Measurements from ENCODE around the gene KLRG1. TPM values are rescaled to one million over a fixed set of nuclear protein-coding genes. Genes with fewer than 3 reads are reported as not detected.

The KLRG1 gene
- total RNA-seq, 1 donor from 2014 or later = 0.84 TPM

- Mint-ChIP-seq H3K9me3 (peaks cover 14% of the 10 kb centered on the region), H3K36me3 (ENCODE audit: low read depth) (peaks cover 37% of the 10 kb centered on the region), H3K27ac (no peak overlapping the region), H3K4me3 (no peak overlapping the region), H3K4me1 (peaks cover 26% of the 10 kb centered on the region), H3K27me3 (no peaks in the 10 kb centered on the region)
- intact Hi-C loops (cut with micrococcal nuclease) = no loop called here
- DNase-seq = no peak
Measured at GRCh38 chr12:8956772-8957171, 32.6 kb upstream of the KLRG1 start.

GRCh38 chr12:8957561-8957960, 31.8 kb upstream of the KLRG1 start:
- DNase-seq = no peak
- intact Hi-C loops (cut with micrococcal nuclease) = no loop called here
- H3K27ac Mint-ChIP-seq = no peak overlapping the region
- no peak overlapping the region for H3K4me3 Mint-ChIP-seq
- peaks cover 22% of the 10 kb centered on the region for H3K4me1 Mint-ChIP-seq
- peaks cover 18% of the 10 kb centered on the region for H3K9me3 Mint-ChIP-seq
- no peaks in the 10 kb centered on the region for H3K27me3 Mint-ChIP-seq
- H3K36me3 Mint-ChIP-seq (ENCODE audit: low read depth) = peaks cover 41% of the 10 kb centered on the region

GRCh38 chr12:8958066-8958465, 31.3 kb upstream of the KLRG1 start:
- no peak for DNase-seq
- Mint-ChIP-seq H3K27me3 (no peaks in the 10 kb centered on the region), H3K27ac (no peak overlapping the region), H3K4me3 (no peak overlapping the region), H3K36me3 (ENCODE audit: low read depth) (peaks cover 36% of the 10 kb centered on the region), H3K4me1 (peaks cover 17% of the 10 kb centered on the region), H3K9me3 (peaks cover 13% of the 10 kb centered on the region)
- intact Hi-C loops (cut with micrococcal nuclease) = no loop called here

- intact Hi-C loops (cut with micrococcal nuclease) = no loop called here
- Mint-ChIP-seq H3K27me3 (no peaks in the 10 kb centered on the region), H3K9me3 (peaks cover 15% of the 10 kb centered on the region), H3K36me3 (ENCODE audit: low read depth) (peaks cover 29% of the 10 kb centered on the region), H3K27ac (no peak overlapping the region), H3K4me1 (peaks cover 2% of the 10 kb centered on the region), H3K4me3 (no peak overlapping the region)
- no peak for DNase-seq
Measured at GRCh38 chr12:8960176-8960575, 29.2 kb upstream of the KLRG1 start.

- peaks cover 13% of the 10 kb centered on the region for H3K9me3 Mint-ChIP-seq
- no peak for DNase-seq
- peaks cover 11% of the 10 kb centered on the region for H3K36me3 Mint-ChIP-seq (ENCODE audit: low read depth)
- no peaks in the 10 kb centered on the region for H3K27me3 Mint-ChIP-seq
- no peak overlapping the region for H3K27ac Mint-ChIP-seq
- H3K4me1 Mint-ChIP-seq = no peaks in the 10 kb centered on the region
- intact Hi-C loops (cut with micrococcal nuclease) = no loop called here
- H3K4me3 Mint-ChIP-seq = no peak overlapping the region
Measured at GRCh38 chr12:8968761-8969160, 20.6 kb upstream of the KLRG1 start.

- Mint-ChIP-seq H3K4me3 (no peak overlapping the region), H3K4me1 (no peaks in the 10 kb centered on the region), H3K9me3 (peaks cover 8% of the 10 kb centered on the region), H3K27me3 (no peaks in the 10 kb centered on the region), H3K27ac (no peak overlapping the region), H3K36me3 (ENCODE audit: low read depth) (peaks cover 7% of the 10 kb centered on the region)
- DNase-seq = no peak
- intact Hi-C loops (cut with micrococcal nuclease) = no loop called here
Measured at GRCh38 chr12:8969861-8970411, 19.4 kb upstream of the KLRG1 start.

GRCh38 chr12:8970432-8970831, 18.9 kb upstream of the KLRG1 start:
- no peaks in the 10 kb centered on the region for H3K27me3 Mint-ChIP-seq
- no peak overlapping the region for H3K4me3 Mint-ChIP-seq
- no peak overlapping the region for H3K27ac Mint-ChIP-seq
- intact Hi-C loops (cut with micrococcal nuclease) = no loop called here
- H3K9me3 Mint-ChIP-seq = peaks cover 8% of the 10 kb centered on the region
- H3K4me1 Mint-ChIP-seq = no peaks in the 10 kb centered on the region
- no peak for DNase-seq
- H3K36me3 Mint-ChIP-seq (ENCODE audit: low read depth) = peaks cover 7% of the 10 kb centered on the region

GRCh38 chr12:8980137-8980536, 9.2 kb upstream of the KLRG1 start:
- H3K36me3 Mint-ChIP-seq (ENCODE audit: low read depth) = peaks cover 8% of the 10 kb centered on the region
- intact Hi-C loops (cut with micrococcal nuclease) = no loop called here
- H3K4me3 Mint-ChIP-seq = no peak overlapping the region
- H3K27me3 Mint-ChIP-seq = peaks cover 1% of the 10 kb centered on the region
- H3K4me1 Mint-ChIP-seq = no peaks in the 10 kb centered on the region
- peaks cover 3% of the 10 kb centered on the region for H3K9me3 Mint-ChIP-seq
- H3K27ac Mint-ChIP-seq = no peak overlapping the region
- no peak for DNase-seq

GRCh38 chr12:8985213-8985754, 4.1 kb upstream of the KLRG1 start:
- H3K4me3 Mint-ChIP-seq = no peak overlapping the region
- peaks cover 23% of the 10 kb centered on the region for H3K4me1 Mint-ChIP-seq
- intact Hi-C loops (cut with micrococcal nuclease) = loop anchor here (5.0 kb wide), 1 partner anchor 42 kb away; no protein-coding TSS in a partner anchor
- no peak for DNase-seq
- no peaks in the 10 kb centered on the region for H3K36me3 Mint-ChIP-seq (ENCODE audit: low read depth)
- peaks cover 5% of the 10 kb centered on the region for H3K9me3 Mint-ChIP-seq
- no peak overlapping the region for H3K27ac Mint-ChIP-seq
- H3K27me3 Mint-ChIP-seq = peaks cover 4% of the 10 kb centered on the region

- Mint-ChIP-seq H3K4me3 (no peak overlapping the region), H3K4me1 (peaks cover 26% of the 10 kb centered on the region), H3K27me3 (peaks cover 4% of the 10 kb centered on the region), H3K9me3 (peaks cover 5% of the 10 kb centered on the region), H3K27ac (no peak overlapping the region), H3K36me3 (ENCODE audit: low read depth) (no peaks in the 10 kb centered on the region)
- no peak for DNase-seq
- intact Hi-C loops (cut with micrococcal nuclease) = loop anchor here (5.0 kb wide), 1 partner anchor 40 kb away; no protein-coding TSS in a partner anchor
Measured at GRCh38 chr12:8987163-8987562, 2.2 kb upstream of the KLRG1 start.

- peaks cover 4% of the 10 kb centered on the region for H3K27me3 Mint-ChIP-seq
- peak overlapping the region; percentile 0 for H3K4me3 Mint-ChIP-seq
- peaks cover 5% of the 10 kb centered on the region for H3K9me3 Mint-ChIP-seq
- H3K4me1 Mint-ChIP-seq = peaks cover 28% of the 10 kb centered on the region
- H3K36me3 Mint-ChIP-seq (ENCODE audit: low read depth) = no peaks in the 10 kb centered on the region
- no peak for DNase-seq
- intact Hi-C loops (cut with micrococcal nuclease) = loop anchor here (5.0 kb wide), 1 partner anchor 40 kb away; no protein-coding TSS in a partner anchor
- no peak overlapping the region for H3K27ac Mint-ChIP-seq
Measured at GRCh38 chr12:8987685-8988084, 1.7 kb upstream of the KLRG1 start.

GRCh38 chr12:8991371-8992345, 2.3 kb downstream of the KLRG1 start:
- peak overlapping the region; percentile 3 for H3K4me3 Mint-ChIP-seq
- intact Hi-C loops (cut with micrococcal nuclease) = no loop called here
- H3K36me3 Mint-ChIP-seq (ENCODE audit: low read depth) = no peaks in the 10 kb centered on the region
- H3K9me3 Mint-ChIP-seq = peaks cover under 1% of the 10 kb centered on the region
- peaks cover 7% of the 10 kb centered on the region for H3K27me3 Mint-ChIP-seq
- peak; percentile 66 for DNase-seq
- H3K4me1 Mint-ChIP-seq = peaks cover 30% of the 10 kb centered on the region
- H3K27ac Mint-ChIP-seq = peak overlapping the region; percentile 3

- DNase-seq = no peak
- H3K4me1 Mint-ChIP-seq = peaks cover 23% of the 10 kb centered on the region
- intact Hi-C loops (cut with micrococcal nuclease) = no loop called here
- no peak overlapping the region for H3K4me3 Mint-ChIP-seq
- H3K27me3 Mint-ChIP-seq = peaks cover 7% of the 10 kb centered on the region
- H3K36me3 Mint-ChIP-seq (ENCODE audit: low read depth) = no peaks in the 10 kb centered on the region
- H3K9me3 Mint-ChIP-seq = no peaks in the 10 kb centered on the region
- H3K27ac Mint-ChIP-seq = no peak overlapping the region
Measured at GRCh38 chr12:8993827-8994226, 4.5 kb downstream of the KLRG1 start.

Measured in activated CD4-positive, alpha-beta T cell treated with anti-CD3 and anti-CD28 coated beads, Interleukin-2, amount 10 ng/mL, durations not matched to agents 24 days and 14 days (primary cell).